ENCODE data around the gene RNF135. TPM values are rescaled to one million over a fixed set of nuclear protein-coding genes. Genes with fewer than 3 reads are reported as not detected.

Gene RNF135
- total RNA-seq, 1 experiment from 2014 or later, result 10.4 TPM

- H3K9ac ChIP-seq (ENCODE audit: low read length), result no peak overlapping the region
- peak overlapping the region; percentile 87 for H3K4me2 ChIP-seq (ENCODE audit: low read length)
- no peaks in the 10 kb centered on the region for H3K36me3 ChIP-seq (ENCODE audit: low read depth, low read length)
- intact Hi-C loops (cut with micrococcal nuclease), result no loop called here
- H3K9me3 ChIP-seq (ENCODE audit: low read length), result no peaks in the 10 kb centered on the region
- DNase-seq (no peak), ATAC-seq (peak; percentile 35)
- H3F3A ChIP-seq (ENCODE audit: low read length, unreplicated experiment), result no peaks in the 10 kb centered on the region
- no peaks in the 10 kb centered on the region for H4K20me1 ChIP-seq (ENCODE audit: low read length)
- H3K9me2 ChIP-seq (replicated peaks; ENCODE audit: low read length), result no peaks in the 10 kb centered on the region
- no peaks in the 10 kb centered on the region for H3K79me2 ChIP-seq (ENCODE audit: low read length)
- H3K27me3 ChIP-seq (ENCODE audit: low read length), result no peaks in the 10 kb centered on the region
- no peak overlapping the region for H3K27ac ChIP-seq (ENCODE audit: low read length)
- H2AFZ ChIP-seq (ENCODE audit: low read length), result peak overlapping the region; percentile 67; the same call in 1 of the 2 replicates
- H3K4me1 ChIP-seq (ENCODE audit: insufficient read depth, low read length), result 0 out of 2 replicates have a peak, but pooled peaks cover 6% of the 10 kb centered on the region
- no TSS peak for BruUV-seq (replicated peaks)
- POLR2A ChIA-PET (ENCODE audit: unreplicated experiment), result interaction anchor here (0.6 kb wide), 1 partner anchor 78 kb away, joined by 7 read pairs; no protein-coding TSS in a partner anchor
- CTCF ChIA-PET, result no interaction called here
- TF ChIP-seq CTCF (conservative IDR thresholded peaks at IDR 0.05; ENCODE audit: low read depth, low read length) (no peak), EZH2phosphoT487 (IDR thresholded peaks at IDR 0.05; ENCODE audit: borderline replicate concordance, low read length) (no peak), EZH2 (IDR thresholded peaks at IDR 0.05; ENCODE audit: low read length, unreplicated experiment) (no peak)
- peak overlapping the region; percentile 64 for H3K4me3 ChIP-seq (ENCODE audit: low read length)
Measured at GRCh38 chr17:30922235-30923030, 48.4 kb upstream of the RNF135 start.

- no TSS peak for BruUV-seq (replicated peaks)
- H3K36me3 ChIP-seq (ENCODE audit: low read depth, low read length), result no peaks in the 10 kb centered on the region
- CTCF ChIA-PET, result interaction anchor here (0.8 kb wide), 1 partner anchor 46 kb away, joined by 9 read pairs; no protein-coding TSS in a partner anchor
- no peak overlapping the region for H3K4me2 ChIP-seq (ENCODE audit: low read length)
- 0 out of 2 replicates have a peak, but pooled peaks cover 6% of the 10 kb centered on the region for H3K4me1 ChIP-seq (ENCODE audit: insufficient read depth, low read length)
- no peaks in the 10 kb centered on the region for H4K20me1 ChIP-seq (ENCODE audit: low read length)
- DNase-seq (no peak), ATAC-seq (no peak)
- no peaks in the 10 kb centered on the region for H3K27me3 ChIP-seq (ENCODE audit: low read length)
- no peak overlapping the region for H3K4me3 ChIP-seq (ENCODE audit: low read length)
- TF ChIP-seq EZH2 (IDR thresholded peaks at IDR 0.05; ENCODE audit: low read length, unreplicated experiment) (no peak), EZH2phosphoT487 (IDR thresholded peaks at IDR 0.05; ENCODE audit: borderline replicate concordance, low read length) (no peak), CTCF (conservative IDR thresholded peaks at IDR 0.05; ENCODE audit: low read depth, low read length) (no peak)
- no peak overlapping the region for H2AFZ ChIP-seq (ENCODE audit: low read length)
- no peak overlapping the region for H3K27ac ChIP-seq (ENCODE audit: low read length)
- H3K9ac ChIP-seq (ENCODE audit: low read length), result no peak overlapping the region
- intact Hi-C loops (cut with micrococcal nuclease), result no loop called here
- no peaks in the 10 kb centered on the region for H3K9me2 ChIP-seq (replicated peaks; ENCODE audit: low read length)
- POLR2A ChIA-PET (ENCODE audit: unreplicated experiment), result no interaction called here
- H3F3A ChIP-seq (ENCODE audit: low read length, unreplicated experiment), result no peaks in the 10 kb centered on the region
- H3K9me3 ChIP-seq (ENCODE audit: low read length), result no peaks in the 10 kb centered on the region
- H3K79me2 ChIP-seq (ENCODE audit: low read length), result no peaks in the 10 kb centered on the region
Measured at GRCh38 chr17:30924341-30924740, 46.5 kb upstream of the RNF135 start.

GRCh38 chr17:30926516-30926915, 44.3 kb upstream of the RNF135 start:
- H3K9ac ChIP-seq (ENCODE audit: low read length), result no peak overlapping the region
- ATAC-seq (no peak), DNase-seq (no peak)
- CTCF ChIA-PET, result interaction anchor here (0.5 kb wide), 1 partner anchor 23 kb away, joined by 14 read pairs; no protein-coding TSS in a partner anchor
- no TSS peak for BruUV-seq (replicated peaks)
- no peaks in the 10 kb centered on the region for H3K9me2 ChIP-seq (replicated peaks; ENCODE audit: low read length)
- H3F3A ChIP-seq (ENCODE audit: low read length, unreplicated experiment), result no peaks in the 10 kb centered on the region
- no peak overlapping the region for H3K27ac ChIP-seq (ENCODE audit: low read length)
- H3K79me2 ChIP-seq (ENCODE audit: low read length), result no peaks in the 10 kb centered on the region
- H3K36me3 ChIP-seq (ENCODE audit: low read depth, low read length), result no peaks in the 10 kb centered on the region
- no peaks in the 10 kb centered on the region for H3K9me3 ChIP-seq (ENCODE audit: low read length)
- no peak overlapping the region for H3K4me3 ChIP-seq (ENCODE audit: low read length)
- TF ChIP-seq EZH2phosphoT487 (IDR thresholded peaks at IDR 0.05; ENCODE audit: borderline replicate concordance, low read length), result no peak
- TF ChIP-seq EZH2 (IDR thresholded peaks at IDR 0.05; ENCODE audit: low read length, unreplicated experiment), result no peak
- TF ChIP-seq CTCF (conservative IDR thresholded peaks at IDR 0.05; ENCODE audit: low read depth, low read length), result no peak
- 0 out of 2 replicates have a peak, but pooled peaks cover under 1% of the 10 kb centered on the region for H3K4me1 ChIP-seq (ENCODE audit: insufficient read depth, low read length)
- no peak overlapping the region for H3K4me2 ChIP-seq (ENCODE audit: low read length)
- no peaks in the 10 kb centered on the region for H3K27me3 ChIP-seq (ENCODE audit: low read length)
- intact Hi-C loops (cut with micrococcal nuclease), result no loop called here
- no peak overlapping the region for H2AFZ ChIP-seq (ENCODE audit: low read length)
- H4K20me1 ChIP-seq (ENCODE audit: low read length), result no peaks in the 10 kb centered on the region
- POLR2A ChIA-PET (ENCODE audit: unreplicated experiment), result no interaction called here

Measured in PC-3 (cell line).